Measurements from ENCODE around the gene TOM1.

DNA sequence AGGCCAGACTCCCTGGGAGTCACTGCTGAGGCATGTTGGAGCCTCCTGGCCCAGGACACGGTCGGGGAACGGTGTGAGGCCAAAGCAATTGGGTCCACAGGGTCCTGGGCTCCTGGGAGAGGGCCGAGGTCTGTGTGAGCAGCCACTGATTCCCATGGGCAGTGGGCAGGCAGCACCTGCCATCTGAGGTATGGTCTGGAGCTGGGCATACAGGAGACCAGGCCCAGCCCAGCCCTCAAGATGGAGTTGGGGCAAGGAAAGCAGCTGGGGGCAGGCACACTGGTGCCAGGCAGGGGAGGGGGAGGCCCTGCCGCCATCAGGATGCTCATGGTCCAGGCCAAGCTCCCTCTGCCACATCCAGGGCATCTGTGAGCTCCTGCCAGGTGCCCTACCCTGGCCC lies 49.0 kb downstream of the TOM1 start:
- TF ChIP-seq, protein P1, sequence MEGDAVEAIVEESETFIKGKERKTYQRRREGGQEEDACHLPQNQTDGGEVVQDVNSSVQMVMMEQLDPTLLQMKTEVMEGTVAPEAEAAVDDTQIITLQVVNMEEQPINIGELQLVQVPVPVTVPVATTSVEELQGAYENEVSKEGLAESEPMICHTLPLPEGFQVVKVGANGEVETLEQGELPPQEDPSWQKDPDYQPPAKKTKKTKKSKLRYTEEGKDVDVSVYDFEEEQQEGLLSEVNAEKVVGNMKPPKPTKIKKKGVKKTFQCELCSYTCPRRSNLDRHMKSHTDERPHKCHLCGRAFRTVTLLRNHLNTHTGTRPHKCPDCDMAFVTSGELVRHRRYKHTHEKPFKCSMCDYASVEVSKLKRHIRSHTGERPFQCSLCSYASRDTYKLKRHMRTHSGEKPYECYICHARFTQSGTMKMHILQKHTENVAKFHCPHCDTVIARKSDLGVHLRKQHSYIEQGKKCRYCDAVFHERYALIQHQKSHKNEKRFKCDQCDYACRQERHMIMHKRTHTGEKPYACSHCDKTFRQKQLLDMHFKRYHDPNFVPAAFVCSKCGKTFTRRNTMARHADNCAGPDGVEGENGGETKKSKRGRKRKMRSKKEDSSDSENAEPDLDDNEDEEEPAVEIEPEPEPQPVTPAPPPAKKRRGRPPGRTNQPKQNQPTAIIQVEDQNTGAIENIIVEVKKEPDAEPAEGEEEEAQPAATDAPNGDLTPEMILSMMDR (IDR thresholded peaks at IDR 0.05) = no peak
- no peak for TF ChIP-seq EZH2 (IDR thresholded peaks at IDR 0.05; ENCODE audit: borderline replicate concordance, insufficient read depth, low read depth, low read length, poor library complexity, severe bottlenecking)

All from B cell (primary cell).